ENCODE results near the gene ITPKB.

ITPKB gene

DNA sequence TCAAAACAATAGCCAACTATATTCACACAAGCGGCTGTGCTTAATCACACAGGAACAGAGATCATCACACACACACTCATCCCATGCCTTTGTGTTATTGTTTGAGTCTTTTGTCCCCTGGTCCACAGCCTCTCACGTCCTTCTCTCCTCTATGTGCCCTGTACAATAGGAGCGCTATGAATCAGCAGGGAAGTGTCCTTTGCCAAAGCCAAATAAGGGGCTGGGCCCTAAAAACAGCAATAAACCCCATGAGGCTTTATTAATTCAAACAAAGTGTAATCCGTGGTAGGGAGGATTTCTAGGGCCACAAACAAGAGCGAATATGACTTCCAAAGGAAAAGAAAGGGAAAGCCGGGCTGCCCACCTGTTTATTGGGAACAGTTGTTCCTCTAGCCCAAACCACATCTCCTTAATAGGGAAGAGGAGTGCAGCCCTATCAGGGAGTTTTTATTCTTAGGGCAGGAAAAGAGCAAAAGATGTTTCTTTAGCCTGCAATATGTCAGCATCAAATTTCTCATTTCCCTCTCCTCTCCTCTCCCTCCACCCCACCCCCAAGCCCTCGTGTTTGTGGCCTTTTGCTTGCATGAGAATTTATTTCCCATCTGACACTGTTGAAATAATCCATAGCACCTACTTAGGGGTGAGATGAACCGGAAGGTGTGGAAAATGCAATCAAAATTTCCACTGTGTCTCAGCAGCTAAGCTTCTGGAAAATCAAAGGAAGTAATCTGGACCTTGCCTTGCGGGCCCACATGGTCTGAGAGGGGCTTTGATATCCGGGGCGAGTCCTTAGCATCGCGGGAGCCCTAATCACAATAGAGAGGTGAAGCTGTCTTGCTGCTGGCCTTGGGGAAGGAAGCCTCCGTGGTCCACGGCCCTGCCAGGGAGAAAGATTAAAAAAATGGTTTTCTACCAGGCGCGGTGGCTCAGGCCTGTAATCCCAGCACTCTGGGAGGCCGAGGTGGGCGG, 45.3 kb upstream of the ITPKB start:
- Histone ChIP-seq H3K4me1 (peaks cover 0 to 2% (median under 1%) of the 10 kb centered on the region in 4 donors), H3K36me3 (no peaks in the 10 kb centered on the region), H3K27ac (no peak overlapping the region), H3K9me3 (no peaks in the 10 kb centered on the region), H3K4me3 (no peak overlapping the region), H3K27me3 (no peaks in the 10 kb centered on the region)
- intact Hi-C loops (cut with DNase I; ENCODE audit: low total_unique reads): no loop called here
- TF ChIP-seq, protein P1, sequence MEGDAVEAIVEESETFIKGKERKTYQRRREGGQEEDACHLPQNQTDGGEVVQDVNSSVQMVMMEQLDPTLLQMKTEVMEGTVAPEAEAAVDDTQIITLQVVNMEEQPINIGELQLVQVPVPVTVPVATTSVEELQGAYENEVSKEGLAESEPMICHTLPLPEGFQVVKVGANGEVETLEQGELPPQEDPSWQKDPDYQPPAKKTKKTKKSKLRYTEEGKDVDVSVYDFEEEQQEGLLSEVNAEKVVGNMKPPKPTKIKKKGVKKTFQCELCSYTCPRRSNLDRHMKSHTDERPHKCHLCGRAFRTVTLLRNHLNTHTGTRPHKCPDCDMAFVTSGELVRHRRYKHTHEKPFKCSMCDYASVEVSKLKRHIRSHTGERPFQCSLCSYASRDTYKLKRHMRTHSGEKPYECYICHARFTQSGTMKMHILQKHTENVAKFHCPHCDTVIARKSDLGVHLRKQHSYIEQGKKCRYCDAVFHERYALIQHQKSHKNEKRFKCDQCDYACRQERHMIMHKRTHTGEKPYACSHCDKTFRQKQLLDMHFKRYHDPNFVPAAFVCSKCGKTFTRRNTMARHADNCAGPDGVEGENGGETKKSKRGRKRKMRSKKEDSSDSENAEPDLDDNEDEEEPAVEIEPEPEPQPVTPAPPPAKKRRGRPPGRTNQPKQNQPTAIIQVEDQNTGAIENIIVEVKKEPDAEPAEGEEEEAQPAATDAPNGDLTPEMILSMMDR (IDR thresholded peaks at IDR 0.05): no peak
- no peak for DNase-seq

DNA sequence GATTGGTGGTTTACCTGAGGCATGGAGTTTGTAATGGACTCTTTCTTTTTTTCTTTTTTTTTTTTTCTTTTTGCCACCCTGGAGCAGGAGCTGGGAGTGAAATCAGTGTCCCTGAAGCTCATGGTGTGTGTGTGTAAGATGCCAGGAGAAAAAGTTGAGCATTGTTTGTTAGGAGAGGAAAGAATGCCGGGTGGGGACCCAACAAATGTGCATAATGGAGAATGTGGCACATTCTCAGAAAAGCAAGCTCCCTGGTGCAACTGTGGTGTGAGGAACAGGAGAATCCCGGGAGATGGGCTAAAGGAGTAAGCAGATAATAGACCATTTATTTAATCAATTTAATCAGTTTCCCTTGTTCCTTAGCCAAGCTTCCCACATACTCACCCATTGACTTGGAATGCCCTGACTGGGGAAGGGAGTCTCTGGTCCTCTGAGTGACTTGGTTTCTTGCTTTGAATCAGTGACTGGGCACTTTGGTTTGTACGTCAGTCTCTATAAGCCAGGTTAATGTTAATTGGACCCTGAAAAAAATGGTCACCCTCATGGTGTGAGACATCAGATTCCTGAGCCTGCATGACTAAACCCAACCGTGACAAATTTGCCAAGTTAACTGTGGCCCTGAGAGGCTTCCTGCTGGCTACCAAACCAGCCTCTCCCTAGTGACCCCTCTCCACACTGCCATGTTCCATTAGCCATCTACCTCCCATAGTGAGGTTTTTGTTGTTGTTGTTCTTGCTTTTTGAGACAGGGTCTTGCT, 43.9 kb upstream of the ITPKB start:
- no peak overlapping the region for H3K27ac ChIP-seq
- H3K4me3 ChIP-seq: no peak overlapping the region
- H3K9me3 ChIP-seq: no peaks in the 10 kb centered on the region
- intact Hi-C loops (cut with DNase I; ENCODE audit: low total_unique reads): no loop called here
- no peak for DNase-seq
- no peaks in the 10 kb centered on the region for H3K36me3 ChIP-seq
- TF ChIP-seq, protein P1 (IDR thresholded peaks at IDR 0.05): no peak
- H3K27me3 ChIP-seq: no peaks in the 10 kb centered on the region
- peaks cover 0 to 15% (median 8%) of the 10 kb centered on the region in 4 donors for H3K4me1 ChIP-seq

DNA sequence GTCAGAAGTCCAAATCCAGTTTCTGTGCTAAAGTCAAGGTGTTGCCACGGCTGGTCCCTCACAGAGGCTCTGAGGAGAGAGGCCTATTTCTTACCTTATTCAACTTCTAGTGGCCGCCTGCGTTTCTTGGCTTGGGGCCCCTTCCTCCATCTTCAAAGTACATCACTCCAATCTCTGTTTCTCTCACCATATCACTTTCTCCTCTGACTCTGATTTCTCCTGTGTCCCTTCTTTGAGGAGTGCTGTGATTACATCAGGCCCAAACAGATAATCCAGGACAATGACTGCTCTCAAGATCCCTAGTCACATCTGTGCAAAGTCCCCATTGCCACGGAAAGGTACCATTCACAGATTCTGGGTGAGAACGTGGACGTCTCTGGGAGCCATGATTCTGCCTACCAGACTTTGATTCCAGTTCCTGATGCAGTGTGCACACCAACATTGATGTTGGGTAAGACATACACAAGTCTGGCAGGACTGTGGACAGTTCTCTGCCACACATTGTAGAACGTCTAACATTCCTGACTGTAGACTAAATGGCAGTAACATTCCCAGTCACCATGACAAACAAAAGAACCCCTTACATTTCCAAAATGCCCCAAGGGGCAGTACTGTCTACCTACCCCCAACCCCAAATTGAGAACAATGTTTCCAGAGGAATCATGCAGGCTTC, 43.0 kb upstream of the ITPKB start:
- Histone ChIP-seq H3K27me3 (no peaks in the 10 kb centered on the region), H3K4me1 (peaks cover 0 to 20% (median 12%) of the 10 kb centered on the region in 4 donors), H3K36me3 (no peaks in the 10 kb centered on the region), H3K9me3 (no peaks in the 10 kb centered on the region), H3K27ac (no peak overlapping the region), H3K4me3 (no peak overlapping the region)
- DNase-seq: no peak
- TF ChIP-seq, protein P1 (IDR thresholded peaks at IDR 0.05): no peak
- intact Hi-C loops (cut with DNase I; ENCODE audit: low total_unique reads): no loop called here

DNA sequence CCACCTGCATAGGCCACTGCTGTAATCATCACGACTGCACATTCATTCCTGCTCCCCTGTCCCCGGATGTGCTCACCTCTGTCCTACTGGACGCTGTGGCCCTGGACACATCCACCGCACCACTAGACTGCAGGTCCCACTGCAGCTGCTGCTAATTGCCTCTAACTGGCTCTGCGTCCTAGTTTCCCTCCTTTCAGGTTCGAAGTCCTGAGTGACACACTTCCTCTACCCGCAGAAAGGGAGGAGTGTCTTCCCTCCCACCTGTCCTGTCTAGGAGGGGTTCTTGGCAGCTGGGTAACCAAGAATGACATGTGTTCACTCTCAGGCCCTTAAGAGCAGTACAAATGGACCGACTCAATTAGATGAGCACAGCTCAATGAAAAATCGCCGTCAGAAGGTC, 40.5 kb upstream of the ITPKB start:
- TF ChIP-seq, protein P1 (IDR thresholded peaks at IDR 0.05): no peak
- Histone ChIP-seq H3K9me3 (no peaks in the 10 kb centered on the region), H3K27ac (no peak overlapping the region), H3K27me3 (no peaks in the 10 kb centered on the region), H3K36me3 (no peaks in the 10 kb centered on the region), H3K4me1 (peaks cover 0 to 20% (median 12%) of the 10 kb centered on the region in 4 donors), H3K4me3 (no peak overlapping the region)
- intact Hi-C loops (cut with DNase I; ENCODE audit: low total_unique reads): no loop called here
- DNase-seq: no peak

DNA sequence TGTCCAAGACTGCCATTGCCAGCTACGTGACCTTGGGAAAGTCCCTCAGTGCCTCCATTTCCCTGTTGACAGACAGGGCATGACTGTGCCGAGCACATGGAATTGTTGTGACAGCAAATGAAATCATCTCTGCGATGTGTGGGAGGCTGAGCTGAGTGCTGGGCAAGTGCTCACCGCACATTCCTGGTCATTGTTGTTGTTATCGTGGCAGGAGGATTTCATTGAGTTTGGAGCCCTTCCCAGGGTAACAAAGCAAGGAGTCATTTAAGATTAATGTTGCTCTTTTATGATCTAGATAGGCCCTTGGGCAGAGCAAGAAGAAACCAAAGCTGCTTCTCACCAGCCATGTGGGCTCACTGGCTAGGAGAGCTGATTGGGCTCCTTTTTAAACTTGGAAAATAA, 39.6 kb upstream of the ITPKB start:
- Histone ChIP-seq H3K36me3 (no peaks in the 10 kb centered on the region), H3K9me3 (no peaks in the 10 kb centered on the region), H3K27me3 (no peaks in the 10 kb centered on the region), H3K27ac (peak overlapping the region; percentile 49 to 62), H3K4me1 (peaks cover 0 to 20% (median 12%) of the 10 kb centered on the region in 4 donors), H3K4me3 (no peak overlapping the region)
- intact Hi-C loops (cut with DNase I; ENCODE audit: low total_unique reads): no loop called here
- peak in 1 of 2 donors; percentile 30 for DNase-seq
- TF ChIP-seq, protein P1 (IDR thresholded peaks at IDR 0.05): no peak

Measured in tibial artery (tissue), 4 donors.